ENCODE data around the gene CSTPP1. TPM values are rescaled to one million over a fixed set of nuclear protein-coding genes. Genes with fewer than 3 reads are reported as not detected.

Gene CSTPP1
- total RNA-seq, 4 donors from 2014 or later, result 18.3 to 27.0 (median 24.6) TPM

DNA sequence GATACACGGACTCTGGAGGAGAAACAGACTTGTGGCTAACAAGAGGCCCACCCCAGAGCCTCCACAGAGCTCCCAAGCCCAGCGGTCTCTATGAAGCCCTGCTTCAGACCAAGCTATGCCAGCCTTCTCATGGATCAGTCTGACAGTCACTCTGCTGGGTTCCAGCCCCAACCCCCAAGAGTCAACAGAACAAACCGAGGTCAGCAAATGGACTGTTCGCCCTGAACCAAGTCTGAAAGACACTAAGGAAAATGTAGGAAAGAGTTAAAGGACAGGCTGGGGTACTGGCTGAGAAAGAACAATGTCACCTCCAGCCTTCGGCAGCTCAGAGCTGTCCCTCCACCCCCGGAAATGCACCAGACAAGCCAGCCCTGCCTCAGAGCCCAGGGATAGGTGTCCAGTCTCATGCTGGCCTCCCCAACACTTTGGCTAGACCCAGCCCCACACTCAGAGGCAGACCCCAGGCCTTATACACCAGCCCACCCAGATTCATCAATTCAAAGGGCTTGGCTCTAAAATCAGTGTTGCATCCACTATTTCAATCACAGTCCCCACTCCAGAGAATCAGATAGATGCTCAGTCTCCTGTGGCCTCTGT, 236.3 kb downstream of the CSTPP1 start:
- 60 to 72% methylated on average over 1 to 6 of the region's 6 CpGs for WGBS, 2 donors (ENCODE audit: low coverage in 1 of 2)
- DNase-seq, result no peak
- H3K4me3 ChIP-seq, result no peak overlapping the region
- peaks cover 12 to 35% (median 23%) of the 10 kb centered on the region in 4 donors for H3K4me1 ChIP-seq
- no peak overlapping the region for H3K27ac ChIP-seq
- no peak for TF ChIP-seq POLR2A (IDR thresholded peaks at IDR 0.05)
- TF ChIP-seq EP300 (IDR thresholded peaks at IDR 0.05; ENCODE audit: low read depth), result no peak
- TF ChIP-seq, protein P1, sequence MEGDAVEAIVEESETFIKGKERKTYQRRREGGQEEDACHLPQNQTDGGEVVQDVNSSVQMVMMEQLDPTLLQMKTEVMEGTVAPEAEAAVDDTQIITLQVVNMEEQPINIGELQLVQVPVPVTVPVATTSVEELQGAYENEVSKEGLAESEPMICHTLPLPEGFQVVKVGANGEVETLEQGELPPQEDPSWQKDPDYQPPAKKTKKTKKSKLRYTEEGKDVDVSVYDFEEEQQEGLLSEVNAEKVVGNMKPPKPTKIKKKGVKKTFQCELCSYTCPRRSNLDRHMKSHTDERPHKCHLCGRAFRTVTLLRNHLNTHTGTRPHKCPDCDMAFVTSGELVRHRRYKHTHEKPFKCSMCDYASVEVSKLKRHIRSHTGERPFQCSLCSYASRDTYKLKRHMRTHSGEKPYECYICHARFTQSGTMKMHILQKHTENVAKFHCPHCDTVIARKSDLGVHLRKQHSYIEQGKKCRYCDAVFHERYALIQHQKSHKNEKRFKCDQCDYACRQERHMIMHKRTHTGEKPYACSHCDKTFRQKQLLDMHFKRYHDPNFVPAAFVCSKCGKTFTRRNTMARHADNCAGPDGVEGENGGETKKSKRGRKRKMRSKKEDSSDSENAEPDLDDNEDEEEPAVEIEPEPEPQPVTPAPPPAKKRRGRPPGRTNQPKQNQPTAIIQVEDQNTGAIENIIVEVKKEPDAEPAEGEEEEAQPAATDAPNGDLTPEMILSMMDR (IDR thresholded peaks at IDR 0.05), result no peak
- no peak for TF ChIP-seq POLR2AphosphoS5 (IDR thresholded peaks at IDR 0.05)
- peaks cover 0 to 48% (median 12%) of the 10 kb centered on the region in 4 donors for H3K36me3 ChIP-seq
- H3K27me3 ChIP-seq, result no peaks in the 10 kb centered on the region
- intact Hi-C loops (cut with DNase I; ENCODE audit: low total_unique reads) (loop anchor here (5.0 to 10.0 kb wide), 2 partner anchors 62 to 441 kb away; no protein-coding TSS in a partner anchor), in situ Hi-C loops (cut with MboI; ENCODE audit: low pct_ligation_motif_present in 1 of 4, low pct_unique_long_range_greater_than_20kb in 1 of 4, low sequenced_read_pairs in 3 of 4) (loop anchor here in 1 of 4 donors (10.0 kb wide), 1 partner anchor 92 kb away; no protein-coding TSS in a partner anchor)
- no peaks in the 10 kb centered on the region for H3K9me3 ChIP-seq

DNA sequence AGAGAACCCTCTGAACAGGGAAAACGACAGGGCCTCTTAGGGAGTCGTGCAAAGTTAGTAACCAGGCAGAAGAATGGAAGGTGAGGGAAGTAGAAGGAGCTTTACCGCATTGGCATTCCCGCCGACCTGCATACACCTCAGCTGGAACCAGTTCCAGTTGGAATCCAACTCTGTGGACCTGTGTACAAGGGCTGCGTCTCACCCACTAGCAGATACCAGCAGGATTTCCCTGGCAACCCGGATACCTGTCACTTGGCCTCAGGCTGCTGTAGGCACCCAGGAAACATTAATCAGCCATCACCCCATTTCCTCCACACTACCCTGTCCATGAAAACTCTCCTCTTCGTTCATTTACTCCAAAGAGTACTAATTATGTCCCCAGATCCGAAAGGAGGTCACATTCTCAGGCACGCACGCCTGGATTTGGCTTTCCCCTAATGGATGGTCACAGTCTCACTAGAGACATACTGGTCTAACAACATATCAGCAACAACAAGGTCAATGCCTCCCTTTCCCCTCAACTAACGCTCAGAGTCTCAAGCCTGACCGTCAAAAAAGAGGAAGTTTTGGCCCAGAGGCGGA, 239.3 kb downstream of the CSTPP1 start:
- intact Hi-C loops (cut with DNase I; ENCODE audit: low total_unique reads), result loop anchor here (5.0 to 10.0 kb wide), 2 partner anchors 59 to 181 kb away; no protein-coding TSS in a partner anchor

DNA sequence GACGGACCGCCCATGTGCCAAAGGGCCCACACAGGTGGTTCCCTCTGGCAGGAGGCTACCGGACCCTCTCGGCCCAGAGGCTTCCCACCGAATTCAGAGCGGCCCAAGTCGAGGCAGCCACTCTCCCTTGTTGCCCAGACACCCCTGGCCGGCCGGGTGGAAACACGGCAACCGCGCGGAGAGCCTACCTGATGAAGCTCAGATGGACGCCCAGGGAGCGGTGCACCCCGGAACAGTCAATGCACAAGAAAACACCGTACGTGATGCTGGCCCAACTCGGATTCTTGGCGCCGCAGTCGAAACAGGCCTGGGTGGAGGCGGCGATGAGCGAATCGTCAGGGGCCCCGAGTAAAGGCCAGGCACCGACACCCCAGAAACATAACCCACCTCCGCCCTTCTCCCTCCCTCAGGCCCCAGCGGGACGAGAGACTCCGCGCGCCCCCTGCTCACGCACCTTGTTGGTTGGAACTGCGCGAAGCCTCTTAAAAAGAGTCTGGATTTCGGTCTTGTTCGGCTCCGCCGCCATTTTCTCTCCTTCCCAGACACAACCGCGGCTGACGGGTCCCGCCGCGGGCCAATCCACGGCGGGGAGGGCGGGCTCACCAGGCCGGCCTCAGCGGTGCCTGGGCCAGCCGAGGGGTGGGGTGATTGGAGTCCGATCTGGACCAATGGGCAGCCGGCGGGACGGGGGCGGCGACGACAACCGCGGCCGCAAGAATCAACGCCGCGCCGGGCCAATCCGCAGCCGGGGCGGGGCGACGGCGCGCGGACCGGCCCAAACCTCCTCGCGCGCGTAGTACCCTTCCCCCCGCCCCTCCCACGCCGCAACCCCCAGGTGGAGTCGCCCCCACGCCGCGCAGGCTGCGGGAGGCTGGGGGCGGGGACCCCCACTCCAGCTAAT, 240.0 kb downstream of the CSTPP1 start, which contains the start of gene ARFGAP2:
Gene ARFGAP2, minus strand, starts transcription at position 552 of the 901 bp plus-strand sequence. Its CDS starts 26 bp downstream, at position 526.
- TF ChIP-seq POLR2AphosphoS5 (IDR thresholded peaks at IDR 0.05), result peak; percentile 50 to 81 (median 78)
- no peak for TF ChIP-seq POLR2A (IDR thresholded peaks at IDR 0.05)
- TF ChIP-seq EP300 (IDR thresholded peaks at IDR 0.05; ENCODE audit: low read depth), result peak; percentile 13
- H3K4me3 ChIP-seq, result peak within 1 kb of the TSS; percentile 86 to 96 (median 88)
- peak; percentile 97 for DNase-seq
- in situ Hi-C loops (cut with MboI; ENCODE audit: low pct_ligation_motif_present in 1 of 4, low pct_unique_long_range_greater_than_20kb in 1 of 4, low sequenced_read_pairs in 3 of 4) (loop anchor here in 3 of 4 donors (5.0 to 25.0 kb wide), 3 partner anchors 81 to 186 kb away; partner anchors contain the start of genes MYBPC3 (in 1 of the 3) and NR1H3 (in 1 of the 3)), intact Hi-C loops (cut with DNase I; ENCODE audit: low total_unique reads) (loop anchor here (5.0 to 10.0 kb wide), 2 partner anchors 58 to 181 kb away; no protein-coding TSS in a partner anchor)
- no peaks in the 10 kb centered on the region for H3K27me3 ChIP-seq
- WGBS, 2 donors (ENCODE audit: low coverage in 1 of 2), result 0% methylated on average over 46 of the region's 89 CpGs; no CpG with 5 or more reads in 1 of the 2 donors
- no peaks in the 10 kb centered on the region for H3K9me3 ChIP-seq
- H3K36me3 ChIP-seq, result peaks cover 0 to 21% (median 0%) of the 10 kb centered on the region in 4 donors
- peaks cover 15 to 39% (median 24%) of the 10 kb centered on the region in 4 donors for H3K4me1 ChIP-seq
- H3K27ac ChIP-seq, result peak within 1 kb of the TSS; percentile 91 to 99 (median 95)

More for the DNA sequence above, 239.3 kb downstream of the CSTPP1 start:
- peaks cover 15 to 39% (median 26%) of the 10 kb centered on the region in 4 donors for H3K4me1 ChIP-seq
- H3K9me3 ChIP-seq, result no peaks in the 10 kb centered on the region
- peaks cover 0 to 28% (median 3%) of the 10 kb centered on the region in 4 donors for H3K36me3 ChIP-seq
- H3K27ac ChIP-seq, result peak overlapping the region; percentile 91 to 99 (median 95)
- WGBS, 2 donors (ENCODE audit: low coverage in 1 of 2), result 29% methylated on average over 14 of the region's 14 CpGs; no CpG with 5 or more reads in 1 of the 2 donors
- peak overlapping the region; percentile 86 to 96 (median 88) for H3K4me3 ChIP-seq
- TF ChIP-seq POLR2A (IDR thresholded peaks at IDR 0.05) (no peak), EP300 (IDR thresholded peaks at IDR 0.05; ENCODE audit: low read depth) (no peak), POLR2AphosphoS5 (IDR thresholded peaks at IDR 0.05) (no peak)
- TF ChIP-seq, protein P1 (IDR thresholded peaks at IDR 0.05), result no peak
- in situ Hi-C loops (cut with MboI; ENCODE audit: low pct_ligation_motif_present in 1 of 4, low pct_unique_long_range_greater_than_20kb in 1 of 4, low sequenced_read_pairs in 3 of 4), result loop anchor here in 3 of 4 donors (5.0 to 25.0 kb wide), 3 partner anchors 81 to 186 kb away; partner anchors contain the start of genes MYBPC3 (in 1 of the 3) and NR1H3 (in 1 of the 3)
- no peak for DNase-seq
- H3K27me3 ChIP-seq, result no peaks in the 10 kb centered on the region
